T-helper 1 cell (primary cell): ENCODE data around the gene ZNF77.
"Not testable (repeated sequence)": the region's sequence is repeated elsewhere in the genome, so short reads cannot be mapped to it uniquely, and the experiment has no call there.

Source experiments
- DNase-seq, 5 donors: peaks; one replicate each; pipeline ENCODE4 v3.0.0-alpha.2; 2012 to 2020
- total RNA-seq, 4 donors: gene quantifications; one replicate each; lab custom pipeline; 2026; lab: John Stamatoyannopoulos, UW

ZNF77 gene
- 2.1 to 5.0 (median 3.0) reads per million in 4 donors for total RNA-seq

- peak; percentile 95 to 100 (median 98) for DNase-seq
Observed at GRCh38 chr19:2944775-2945574, at the start of gene ZNF77. TSS of gene ZNF77 (minus strand) at chr19:2944971. CDS start at chr19:2944840, 131 bp downstream.

GRCh38 chr19:2993579-2993978 is 48.8 kb upstream of the ZNF77 start:
- DNase-seq, result no peak

- no peak for DNase-seq
Observed at GRCh38 chr19:2992958-2993357, 48.2 kb upstream of the ZNF77 start.

- not testable (repeated sequence) for DNase-seq
Observed at GRCh38 chr19:2992333-2992732, 47.6 kb upstream of the ZNF77 start.

GRCh38 chr19:2989236-2989946 is 44.6 kb upstream of the ZNF77 start:
- no peak for DNase-seq

- DNase-seq, result no peak
Observed at GRCh38 chr19:2988568-2988967, 43.8 kb upstream of the ZNF77 start.

- DNase-seq, result no peak
Observed at GRCh38 chr19:2987797-2988196, 43.0 kb upstream of the ZNF77 start.

GRCh38 chr19:2986951-2987524 is 42.3 kb upstream of the ZNF77 start:
- no peak for DNase-seq

GRCh38 chr19:2984215-2984528 is 39.4 kb upstream of the ZNF77 start:
- DNase-seq, result no peak

GRCh38 chr19:2983351-2984214 is 38.8 kb upstream of the ZNF77 start:
- DNase-seq, result no peak

- no peak for DNase-seq
Observed at GRCh38 chr19:2982983-2983350, 38.2 kb upstream of the ZNF77 start.

GRCh38 chr19:2982561-2982960 is 37.8 kb upstream of the ZNF77 start:
- DNase-seq, result no peak

GRCh38 chr19:2981898-2982297 is 37.1 kb upstream of the ZNF77 start:
- no peak for DNase-seq

- no peak for DNase-seq
Observed at GRCh38 chr19:2978772-2979171, 34.0 kb upstream of the ZNF77 start.

GRCh38 chr19:2978166-2978767 is 33.5 kb upstream of the ZNF77 start:
- DNase-seq, result no peak

- DNase-seq, result no peak
Observed at GRCh38 chr19:2977746-2978138, 33.0 kb upstream of the ZNF77 start.

- peak; percentile 85 to 94 (median 91) for DNase-seq
Observed at GRCh38 chr19:2977001-2977745, 32.4 kb upstream of the ZNF77 start, which contains the start of gene TLE6. TSS of gene TLE6 (plus strand) at chr19:2977564. CDS start at chr19:2978234, 670 bp downstream.

GRCh38 chr19:2976609-2977000 is 31.8 kb upstream of the ZNF77 start:
- DNase-seq, result no peak

- no peak for DNase-seq
Observed at GRCh38 chr19:2974342-2975041, 29.7 kb upstream of the ZNF77 start.

GRCh38 chr19:2973229-2973628 is 28.5 kb upstream of the ZNF77 start:
- no peak for DNase-seq
